ENCODE measurements around the gene CAD. TPM values are rescaled to one million over a fixed set of nuclear protein-coding genes. Genes with fewer than 3 reads are reported as not detected.

The CAD gene
- total and polyA plus RNA-seq, 2 donors (not counting 3 experiments of a cell fraction or from before 2014, with no cell fraction given): 60.3 to 91.4 TPM

- FAIRE-seq: peak; percentile 55
- Histone ChIP-seq H2AFZ (ENCODE audit: low read depth, low read length) (peak overlapping the region; percentile 40), H3K79me2 (ENCODE audit: control insufficient read depth, insufficient read depth, low read length) (no peaks in the 10 kb centered on the region), H3K9me3 (replicated peaks; ENCODE audit: control insufficient read depth, insufficient read depth, low read length) (no peaks in the 10 kb centered on the region), H3K36me3 (ENCODE audit: control insufficient read depth in 2 of 2, extremely low read depth in 1 of 2, insufficient read depth in 2 of 2, low read length in 2 of 2) (peaks cover 0 to 3% of the 10 kb centered on the region in 2 experiments), H3K4me1 (ENCODE audit: control insufficient read depth, extremely low read depth, insufficient read depth, low read length) (peaks cover 15% of the 10 kb centered on the region), H3K9me1 (replicated peaks; ENCODE audit: control insufficient read depth, extremely low read depth, insufficient read depth, low read length) (no peaks in the 10 kb centered on the region), H3K4me2 (ENCODE audit: insufficient read depth, low read length) (no peak overlapping the region), H3K9ac (replicated peaks; ENCODE audit: extremely low read depth, insufficient read depth, low read length) (no peak overlapping the region), H4K20me1 (replicated peaks; ENCODE audit: control insufficient read depth, extremely low read depth, insufficient read depth, low read length) (no peaks in the 10 kb centered on the region), H3K27me3 (ENCODE audit: control insufficient read depth in 2 of 2, insufficient read depth in 2 of 2, low read length in 2 of 2) (no peaks in the 10 kb centered on the region), H3K27ac (ENCODE audit: insufficient read depth, low read depth, low read length) (no peak overlapping the region), H3K4me3 (replicated peaks in 1 of 3; ENCODE audit: insufficient read depth in 1 of 3, low read depth in 1 of 3, low read length in 3 of 3) (no peak overlapping the region)
- peak; percentile 64 for DNase-seq (ENCODE audit: low read depth, low spot score)
- dilution Hi-C loops (cut with MboI; ENCODE audit: extremely low pct_ligation_motif_present, low sequenced_read_pairs) (no loop called here), intact Hi-C loops (cut with micrococcal nuclease) (loop anchor here (1.0 to 5.0 kb wide), 4 partner anchors 15 to 122 kb away; partner anchors contain the start of genes EIF2B4 and SNX17)
- ChIA-PET POLR2A (no interaction called here), CTCF (interaction anchor here (1.1 to 6.8 kb wide), 7 partner anchors 12 to 53 kb away, joined by 3 to 81 read pairs (median 4); partner anchors contain the start of genes SLC30A3 and TRIM54)
- peak; percentile 83 to 89 for TF ChIP-seq CTCF (IDR thresholded peaks at IDR 0.05; ENCODE audit: extremely low read depth in 1 of 2, insufficient read depth in 1 of 2, low read depth in 1 of 2, low read length in 2 of 2)
- no peak for TF ChIP-seq POLR2A (IDR thresholded peaks at IDR 0.05; ENCODE audit: low read depth, low read length)
- BruUV-seq (replicated peaks): no TSS peak
These were observed 32.9 kb downstream of the CAD start for GRCh38 chr2:27249891-27250651.

- no peak for DNase-seq (ENCODE audit: low read depth, low spot score)
- Histone ChIP-seq H3K9me3 (replicated peaks; ENCODE audit: control insufficient read depth, insufficient read depth, low read length) (no peaks in the 10 kb centered on the region), H2AFZ (ENCODE audit: low read depth, low read length) (no peak overlapping the region), H4K20me1 (replicated peaks; ENCODE audit: control insufficient read depth, extremely low read depth, insufficient read depth, low read length) (no peaks in the 10 kb centered on the region), H3K4me1 (ENCODE audit: control insufficient read depth, extremely low read depth, insufficient read depth, low read length) (peaks cover 22% of the 10 kb centered on the region), H3K9me1 (replicated peaks; ENCODE audit: control insufficient read depth, extremely low read depth, insufficient read depth, low read length) (no peaks in the 10 kb centered on the region), H3K27me3 (ENCODE audit: control insufficient read depth in 2 of 2, insufficient read depth in 2 of 2, low read length in 2 of 2) (no peaks in the 10 kb centered on the region), H3K4me2 (ENCODE audit: insufficient read depth, low read length) (no peak overlapping the region), H3K4me3 (replicated peaks in 1 of 3; ENCODE audit: insufficient read depth in 1 of 3, low read depth in 1 of 3, low read length in 3 of 3) (no peak overlapping the region), H3K9ac (replicated peaks; ENCODE audit: extremely low read depth, insufficient read depth, low read length) (no peak overlapping the region), H3K36me3 (ENCODE audit: control insufficient read depth in 2 of 2, extremely low read depth in 1 of 2, insufficient read depth in 2 of 2, low read length in 2 of 2) (peaks cover 0 to 3% of the 10 kb centered on the region in 2 experiments), H3K79me2 (ENCODE audit: control insufficient read depth, insufficient read depth, low read length) (no peaks in the 10 kb centered on the region), H3K27ac (ENCODE audit: insufficient read depth, low read depth, low read length) (no peak overlapping the region)
- POLR2A ChIA-PET: no interaction called here
- TF ChIP-seq POLR2AphosphoS5 (IDR thresholded peaks at IDR 0.05; ENCODE audit: insufficient read depth, low read depth, low read length): no peak
- TF ChIP-seq POLR2A (IDR thresholded peaks at IDR 0.05; ENCODE audit: low read depth, low read length): no peak
- TF ChIP-seq EZH2 (IDR thresholded peaks at IDR 0.05; ENCODE audit: borderline replicate concordance, low read depth, low read length, severe bottlenecking): no peak
- TF ChIP-seq MAX (IDR thresholded peaks at IDR 0.05; ENCODE audit: insufficient read depth, insufficient read length): no peak
- TF ChIP-seq CTCF (IDR thresholded peaks at IDR 0.05; ENCODE audit: extremely low read depth in 1 of 2, insufficient read depth in 1 of 2, low read depth in 1 of 2, low read length in 2 of 2): no peak
- no peak for TF ChIP-seq JUN (IDR thresholded peaks at IDR 0.05; ENCODE audit: borderline replicate concordance, insufficient read depth, insufficient read length, low read depth)
- TF ChIP-seq MYC (IDR thresholded peaks at IDR 0.05; ENCODE audit: low read depth, low read length): no peak
- TF ChIP-seq FOS (IDR thresholded peaks at IDR 0.05; ENCODE audit: borderline replicate concordance, insufficient read depth, low read length): no peak
- TF ChIP-seq GATA2 (IDR thresholded peaks at IDR 0.05; ENCODE audit: insufficient read depth, insufficient read length, low read depth, low read length): no peak
- intact Hi-C loops (cut with micrococcal nuclease): loop anchor here (1.0 kb wide), 3 partner anchors 14 to 52 kb away; no protein-coding TSS in a partner anchor
- BruUV-seq (replicated peaks): no TSS peak
- CTCF ChIA-PET: interaction anchor here (1.0 to 6.8 kb wide), 3 partner anchors 30 to 118 kb away, joined by 3 to 81 read pairs (median 23); partner anchors contain the start of gene TRIM54
- no peak for FAIRE-seq
- dilution Hi-C loops (cut with MboI; ENCODE audit: extremely low pct_ligation_motif_present, low sequenced_read_pairs): no loop called here
These were observed 33.6 kb downstream of the CAD start for GRCh38 chr2:27250652-27251379.
